Eye (tissue), 1 donor: ENCODE measurements around the gene AP3S2.
"Not testable (repeated sequence)": the region's sequence is repeated elsewhere in the genome, so short reads cannot be mapped to it uniquely, and the experiment has no call there.

Source experiments
- DNase-seq: peaks from one replicate; pipeline ENCODE4 v3.0.0-alpha.2; 2015

AP3S2 gene

GRCh38 chr15:89797678-89798201 lies 96.1 kb downstream of the AP3S2 start:
- no peak for DNase-seq

- DNase-seq, result no peak
Observed at GRCh38 chr15:89795996-89796395, 97.8 kb downstream of the AP3S2 start.

GRCh38 chr15:89794627-89795241 lies 99.1 kb downstream of the AP3S2 start:
- no peak for DNase-seq

- no peak for DNase-seq
Observed at GRCh38 chr15:89792106-89792805, 101.5 kb downstream of the AP3S2 start.

DNA sequence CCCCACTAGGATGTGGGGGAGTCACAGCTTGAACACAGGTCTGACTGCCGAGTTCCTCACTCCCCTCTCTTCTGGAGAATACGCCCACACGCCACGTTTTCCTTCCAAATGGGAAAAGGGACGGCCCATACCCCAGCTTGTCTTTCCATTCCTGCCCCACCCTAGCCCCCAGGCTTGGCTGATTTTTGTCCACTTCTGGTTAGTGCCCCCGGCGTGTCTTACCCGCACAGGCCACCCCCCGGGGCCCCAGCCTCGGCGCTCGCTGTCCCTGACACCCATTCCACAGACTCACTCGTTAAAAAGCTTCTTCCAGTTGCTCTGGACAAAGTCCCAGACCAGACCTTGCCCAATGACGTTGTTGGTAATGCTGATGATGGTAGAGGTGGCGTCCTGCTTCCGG lies 103.1 kb downstream of the AP3S2 start:
- DNase-seq, result no peak

DNA sequence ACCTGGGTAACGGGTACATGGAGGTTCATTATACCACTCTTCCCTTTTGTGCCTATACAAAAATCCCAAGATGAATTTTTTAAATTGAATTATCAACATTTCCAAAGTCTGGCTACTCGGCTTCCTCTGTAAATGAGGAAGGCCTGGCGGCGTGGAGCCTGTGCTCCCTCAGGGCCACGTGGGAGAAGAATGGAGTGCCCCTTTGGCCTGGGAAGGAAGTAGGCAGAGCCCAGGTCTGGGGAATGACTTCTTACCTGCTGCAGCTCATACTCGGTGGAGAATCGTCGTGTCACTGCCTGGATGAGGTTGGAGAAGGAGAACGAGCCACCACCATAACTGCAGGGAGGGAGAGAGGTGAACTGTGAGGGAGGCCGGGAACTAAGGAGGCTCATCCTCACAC lies 103.6 kb downstream of the AP3S2 start:
- no peak for DNase-seq

DNA sequence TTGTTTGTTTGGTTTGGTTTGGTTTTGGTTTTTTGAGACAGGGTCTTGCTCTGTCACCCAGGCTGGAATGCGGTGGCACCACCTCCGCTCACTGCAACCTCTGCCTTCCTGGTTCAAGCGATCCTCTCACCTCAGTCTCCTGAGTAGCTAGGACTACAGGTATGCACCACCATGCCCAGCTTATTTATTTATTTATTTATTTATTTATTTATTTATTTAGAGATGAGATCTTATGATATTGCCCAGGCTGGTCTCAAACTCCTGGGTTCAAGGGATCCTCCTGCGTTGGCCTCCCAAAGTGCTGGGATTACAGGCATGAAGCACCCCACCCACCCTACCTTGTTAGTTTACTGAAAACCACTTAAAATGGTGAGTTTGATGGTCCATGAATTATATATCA lies 105.2 kb downstream of the AP3S2 start:
- DNase-seq, result not testable (repeated sequence)

DNA sequence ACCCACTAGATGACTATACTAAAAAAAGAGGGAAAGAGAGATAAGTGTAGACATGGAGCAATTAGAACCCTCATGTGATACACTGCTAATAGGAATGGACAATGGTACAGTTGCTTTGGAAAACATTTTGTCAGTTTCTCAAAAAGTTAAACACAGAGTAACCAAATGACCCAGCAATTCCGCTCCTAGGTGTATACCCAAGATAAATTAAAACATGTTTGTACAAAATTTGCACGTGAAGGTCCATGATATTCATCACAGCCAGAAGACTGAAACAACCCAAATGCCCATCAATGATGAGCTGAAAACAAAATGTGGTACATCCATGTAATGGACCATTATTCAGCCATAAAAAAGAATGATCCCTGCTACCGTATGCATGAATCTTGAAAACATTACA lies 105.8 kb downstream of the AP3S2 start:
- DNase-seq, result no peak

DNA sequence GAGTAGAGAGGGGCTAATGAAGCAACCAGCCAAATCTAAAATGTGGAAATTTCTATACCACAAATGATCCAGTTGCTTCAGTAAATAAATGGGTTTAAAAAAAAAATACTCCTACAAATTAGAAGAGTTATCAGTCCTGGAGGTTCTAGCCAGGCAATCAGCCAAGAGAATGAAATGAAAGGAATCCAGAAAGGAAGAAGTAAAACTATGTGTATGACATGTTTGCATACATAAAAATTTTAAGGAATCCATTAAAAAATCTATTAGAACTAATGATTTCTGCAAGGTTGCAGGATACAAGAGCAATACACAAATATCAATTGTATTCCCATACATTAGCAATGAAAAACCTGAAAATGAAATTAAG lies 108.0 kb downstream of the AP3S2 start:
- DNase-seq, result no peak

GRCh38 chr15:89785064-89785773 lies 108.6 kb downstream of the AP3S2 start:
- no peak for DNase-seq

- DNase-seq, result no peak
Observed at GRCh38 chr15:89784686-89784960, 109.2 kb downstream of the AP3S2 start.

- DNase-seq, result no peak
Observed at GRCh38 chr15:89783861-89784685, 109.7 kb downstream of the AP3S2 start.

DNA sequence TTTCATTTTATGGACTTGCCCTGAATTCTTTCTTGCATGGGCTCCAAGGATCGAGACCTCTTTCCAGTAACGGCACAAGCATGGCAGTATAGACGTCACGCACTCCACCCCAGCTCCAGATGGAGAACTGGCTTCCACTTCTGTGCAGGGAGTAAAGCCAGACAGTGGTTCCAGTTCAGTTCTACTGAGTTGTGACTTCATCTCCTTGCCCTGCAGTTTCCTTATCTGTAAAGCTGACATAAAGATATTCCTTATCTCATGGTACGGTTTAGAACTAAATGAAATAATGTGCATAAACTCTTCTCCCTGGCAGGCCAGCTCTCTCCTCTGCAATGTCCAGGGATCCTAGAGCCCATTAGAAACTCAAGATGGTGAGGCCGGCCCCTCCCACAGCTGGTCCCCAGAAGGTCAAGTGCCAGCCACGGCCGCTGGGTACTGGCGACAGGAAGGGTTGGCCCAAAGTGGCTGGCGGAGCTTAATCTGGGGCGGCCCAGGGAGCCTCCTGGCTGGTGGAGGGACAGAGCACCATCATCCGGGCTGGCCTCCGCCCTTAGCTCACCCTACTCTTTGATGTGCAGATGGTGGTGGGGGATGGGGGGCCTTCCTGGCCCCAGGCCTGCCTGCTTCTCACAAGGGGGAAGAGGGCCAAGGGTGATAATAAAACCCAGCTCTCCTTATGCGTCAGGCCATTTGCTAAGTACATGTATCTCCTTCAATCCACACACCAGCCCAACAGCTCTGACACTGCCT lies 110.5 kb downstream of the AP3S2 start:
- no peak for DNase-seq

DNA sequence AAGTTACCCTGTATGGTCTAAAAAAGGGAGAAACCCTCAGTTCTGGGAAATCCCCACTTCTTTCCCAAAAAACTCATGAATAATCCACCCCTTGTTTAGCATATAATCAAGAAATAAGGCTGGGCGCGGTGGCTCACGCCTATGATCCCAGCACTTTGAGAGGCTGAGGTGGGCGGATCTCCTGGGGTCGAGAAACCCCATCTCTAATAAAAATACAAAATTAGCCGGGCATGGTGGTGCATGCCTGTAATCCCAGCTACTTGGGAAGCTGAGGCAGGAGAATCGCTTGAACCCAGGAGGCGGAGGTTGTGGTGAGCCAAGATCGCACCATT lies 111.2 kb downstream of the AP3S2 start:
- not testable (repeated sequence) for DNase-seq

DNA sequence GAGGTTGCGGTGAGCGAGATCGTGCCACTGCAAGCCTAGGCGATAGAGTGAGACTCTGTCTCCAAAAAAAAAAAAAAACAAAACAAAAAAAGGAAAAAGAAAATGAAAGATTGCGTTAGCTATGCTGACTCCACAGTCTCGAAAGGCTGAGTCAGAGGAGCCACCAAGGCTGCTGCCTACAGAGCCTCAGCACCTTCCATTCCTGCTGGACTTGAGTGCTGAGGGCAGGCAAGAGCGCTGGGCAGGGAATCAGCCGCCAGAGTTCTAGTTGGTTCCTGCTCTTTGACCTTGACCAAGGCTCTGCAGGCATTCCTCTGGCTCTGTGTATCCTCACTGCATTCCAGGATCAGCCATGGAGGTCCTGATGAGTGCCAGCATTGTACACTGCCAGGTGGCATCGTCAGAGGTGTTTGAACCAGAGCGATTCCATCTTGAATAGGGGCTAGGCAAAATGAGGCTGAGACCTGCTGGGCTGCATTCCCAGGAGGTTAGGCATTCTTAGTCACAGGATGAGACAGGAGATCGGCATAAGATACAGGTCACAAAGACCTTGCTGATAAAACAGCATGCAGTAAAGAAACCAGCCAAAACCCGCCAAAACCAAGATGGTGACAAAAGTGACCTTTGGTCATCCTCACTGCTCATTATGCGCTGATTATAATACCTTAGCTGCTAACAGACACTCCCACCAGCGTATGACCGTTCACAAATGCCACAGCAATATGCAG lies 111.7 kb downstream of the AP3S2 start:
- DNase-seq, result no peak

DNA sequence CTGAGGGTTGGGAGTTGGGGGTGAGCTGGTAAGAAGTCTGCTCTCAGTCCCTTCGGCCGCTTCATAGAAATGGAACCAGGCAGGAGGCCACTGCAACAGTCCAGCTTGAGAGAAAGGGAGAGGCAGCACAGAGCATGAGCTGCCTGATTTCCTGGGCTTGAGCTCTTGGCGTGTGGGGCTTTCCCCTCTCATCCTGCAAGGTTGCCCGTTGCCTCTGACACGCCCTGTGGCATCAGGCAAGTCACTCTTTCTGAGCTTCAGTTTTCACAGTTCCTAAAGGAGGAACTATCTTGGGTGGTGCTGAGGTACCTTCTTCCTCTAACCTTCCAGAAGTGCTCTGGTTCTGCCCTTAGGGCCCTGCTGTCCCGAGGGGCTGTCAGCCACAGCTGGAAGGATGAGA lies 112.7 kb downstream of the AP3S2 start:
- DNase-seq, result no peak

DNA sequence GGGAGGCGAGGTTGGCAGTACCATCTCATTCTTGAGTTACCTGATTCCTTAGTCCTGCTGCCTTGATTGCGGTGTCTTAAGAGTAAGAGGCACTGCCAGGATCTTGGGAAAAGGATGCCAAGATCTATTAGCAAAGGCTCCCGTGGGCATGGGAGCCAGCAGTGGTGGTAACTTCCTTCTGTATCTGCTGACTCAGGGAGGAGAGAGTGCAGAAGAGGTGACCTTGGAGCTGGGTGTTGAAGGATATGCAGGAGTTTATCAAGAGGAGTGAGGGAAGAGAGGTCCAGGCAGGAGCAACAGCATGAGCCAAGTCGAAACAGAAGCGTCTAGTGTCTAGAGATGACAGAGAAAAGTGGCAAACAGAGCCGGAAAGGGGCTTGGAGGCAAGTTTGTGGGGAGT lies 113.2 kb downstream of the AP3S2 start:
- DNase-seq, result no peak
